Measurements from ENCODE around the gene UBE3B. TPM values are rescaled to one million over a fixed set of nuclear protein-coding genes. Genes with fewer than 3 reads are reported as not detected.
"Not testable (repeated sequence)": the region's sequence is repeated elsewhere in the genome, so short reads cannot be mapped to it uniquely, and the experiment has no call there.

Gene UBE3B
- total RNA-seq, 1 experiment from 2014 or later: 16.8 TPM

DNA sequence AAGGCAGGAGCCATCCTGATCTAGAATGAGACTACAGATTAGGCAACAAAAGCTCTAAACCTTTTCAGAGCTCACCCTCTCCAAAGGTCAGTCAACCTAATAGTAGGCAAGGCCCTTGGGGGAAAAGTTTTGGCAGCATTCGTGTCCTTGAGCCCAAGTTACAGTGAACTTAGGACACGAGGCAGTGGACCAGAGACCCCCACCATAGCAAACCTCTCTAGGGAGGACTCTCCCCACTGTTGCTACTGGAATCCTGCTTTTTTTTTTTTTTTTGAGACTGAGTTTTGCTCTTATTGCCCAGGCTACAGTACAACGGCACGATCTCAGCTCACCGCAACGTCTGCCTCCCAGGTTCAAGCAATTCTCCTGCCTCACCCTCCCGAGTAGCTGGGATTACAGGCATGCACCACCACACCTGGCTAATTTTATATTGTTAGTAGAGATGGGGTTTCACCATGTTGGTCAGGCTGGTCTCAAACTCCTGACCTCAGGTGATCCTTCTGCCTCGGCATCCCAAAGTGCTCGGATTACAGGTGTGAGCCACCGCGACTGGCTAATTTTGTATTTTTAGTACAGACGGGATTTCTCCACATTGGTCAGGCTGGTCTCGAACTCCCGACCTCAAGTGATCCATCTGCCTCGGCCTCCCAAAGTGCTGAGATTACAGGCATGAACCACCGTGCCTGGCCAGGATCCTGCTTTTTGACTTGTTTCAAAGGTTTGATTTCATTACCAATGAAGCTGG lies 3.7 kb upstream of the UBE3B start:
- not testable (repeated sequence) for DNase-seq (ENCODE audit: low spot score)

DNA sequence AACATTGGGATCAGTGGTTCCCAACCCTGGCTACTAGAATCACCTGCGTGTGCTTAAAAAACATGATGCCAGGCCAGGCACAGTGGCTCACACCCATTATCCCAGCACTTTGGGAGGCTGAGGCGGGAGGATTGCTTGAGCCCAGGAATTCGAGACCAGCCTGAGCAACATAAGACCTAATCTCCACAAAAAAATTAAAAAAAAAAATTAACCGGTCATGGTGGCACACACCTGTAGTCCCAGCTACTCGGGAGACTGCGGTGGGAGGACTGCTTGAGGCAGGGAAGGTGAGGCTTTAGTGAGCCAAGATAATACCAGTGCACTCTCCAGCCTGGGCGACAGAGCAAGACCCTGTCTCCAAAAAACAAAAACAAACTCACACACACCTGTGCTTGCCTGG lies 2.3 kb upstream of the UBE3B start:
- DNase-seq (ENCODE audit: low spot score): no peak

DNA sequence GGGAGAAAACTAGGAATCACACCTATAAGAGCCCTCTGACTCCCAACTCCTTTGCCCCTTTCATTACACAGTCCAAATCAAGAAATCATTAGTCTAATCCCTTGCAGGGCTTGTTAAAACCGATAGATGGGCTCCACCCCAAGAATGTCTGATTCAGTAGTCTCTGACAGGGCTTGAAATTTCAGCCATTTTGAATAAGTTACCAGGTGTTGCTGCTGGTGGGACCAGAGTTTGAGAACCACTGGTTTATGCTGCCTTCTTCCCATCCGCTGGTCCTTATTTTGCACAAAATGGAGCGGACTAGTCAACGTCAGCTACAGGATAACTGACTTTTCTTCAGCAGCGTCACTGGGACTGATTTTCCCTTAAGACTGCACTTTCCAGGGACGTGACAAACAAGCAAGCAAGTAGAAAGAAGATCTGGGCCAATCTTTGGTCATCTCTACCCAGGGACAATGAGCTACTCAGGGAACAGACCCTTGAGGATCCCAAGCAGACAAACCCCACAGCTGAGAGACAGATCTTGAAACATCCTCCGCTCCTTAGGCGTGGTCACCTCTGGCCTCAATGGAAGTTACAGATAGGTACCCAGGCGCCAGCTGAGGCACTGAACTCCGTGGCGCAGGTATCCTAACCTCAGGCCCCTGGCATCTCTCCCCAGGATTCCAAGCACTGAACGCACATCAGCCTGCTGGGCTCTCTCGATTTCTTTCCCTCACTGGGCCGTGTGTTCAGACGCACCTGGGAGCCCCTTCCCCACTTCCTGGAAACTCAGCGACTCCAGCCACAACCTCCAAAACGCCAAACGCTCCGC lies 1.2 kb upstream of the UBE3B start:
- DNase-seq (ENCODE audit: low spot score): no peak

DNA sequence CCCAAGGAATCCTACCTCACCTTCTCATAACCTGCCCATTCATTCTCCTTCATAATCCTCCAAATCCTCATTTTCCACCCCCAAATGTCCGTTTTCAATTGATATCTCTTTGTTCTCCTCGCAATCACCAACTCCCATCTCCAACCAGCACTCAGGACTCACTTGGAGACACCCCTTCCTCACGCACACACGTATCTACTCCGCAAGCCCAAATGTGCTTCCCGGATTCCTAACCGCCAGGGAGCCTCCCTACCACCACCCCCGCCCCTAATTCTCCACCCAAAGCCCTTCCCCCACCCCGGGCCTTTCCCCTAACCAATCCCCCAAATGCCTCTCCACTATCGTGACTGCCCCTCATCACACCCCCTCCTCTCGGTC lies 638 bp upstream of the UBE3B start:
- no peak for DNase-seq (ENCODE audit: low spot score)

DNA sequence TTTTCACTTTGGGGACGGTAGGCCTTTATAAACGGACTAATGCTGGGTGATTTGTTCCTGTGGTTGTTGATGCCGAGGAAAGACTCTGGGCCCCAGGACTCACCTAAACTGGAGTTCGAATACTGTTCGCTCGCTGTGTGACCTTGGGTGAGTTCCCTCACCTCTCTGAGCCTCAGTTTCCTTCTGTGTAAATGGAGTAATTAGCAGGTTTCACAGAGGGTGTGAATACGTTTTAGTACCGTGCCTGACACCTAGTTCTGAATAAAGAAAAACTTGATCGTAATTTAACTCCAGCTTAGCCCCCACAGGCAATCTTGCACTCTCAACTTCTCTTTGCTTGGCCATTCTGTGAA lies 505 bp downstream of the UBE3B start:
- no peak for DNase-seq (ENCODE audit: low spot score)

DNA sequence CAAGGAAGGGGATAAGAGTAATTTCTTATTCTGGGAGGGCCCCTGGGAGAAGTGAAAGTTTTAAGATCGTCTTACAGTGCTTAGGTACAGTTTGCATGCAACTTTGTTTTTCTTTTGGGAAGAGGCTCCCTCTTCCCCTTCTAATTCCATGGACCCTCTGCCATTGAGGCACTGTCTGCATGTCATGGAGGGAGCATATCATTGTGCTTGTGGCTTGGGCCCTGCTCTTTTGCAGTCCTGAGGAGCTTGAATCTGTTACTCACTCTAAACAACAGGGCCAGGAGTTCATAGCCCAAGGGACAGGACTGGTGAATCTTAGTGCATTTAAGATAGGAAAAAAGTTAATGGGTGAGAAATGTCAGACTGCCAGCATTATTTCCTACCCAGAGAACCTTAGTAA lies 2.3 kb downstream of the UBE3B start:
- DNase-seq (ENCODE audit: low spot score): no peak

DNA sequence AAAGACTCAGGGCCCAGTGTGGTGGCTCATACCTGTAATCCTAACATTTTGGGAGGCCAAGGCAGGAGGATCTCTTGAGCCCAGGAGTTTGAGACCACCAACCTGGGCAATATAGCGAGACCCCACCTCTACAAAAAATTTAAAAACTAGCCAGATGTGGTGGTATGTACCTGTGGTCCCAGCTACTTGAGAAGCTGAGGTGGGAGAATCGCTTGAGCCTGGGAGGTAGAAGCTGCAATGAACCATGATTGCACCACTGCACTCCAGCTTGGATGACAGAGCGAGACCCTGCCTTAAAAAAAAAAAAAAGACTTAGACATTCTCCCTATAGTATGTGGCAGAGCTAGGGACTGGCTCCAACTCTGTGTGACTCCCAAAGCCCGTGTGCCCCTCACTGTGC lies 2.9 kb downstream of the UBE3B start:
- no peak for DNase-seq (ENCODE audit: low spot score)

DNA sequence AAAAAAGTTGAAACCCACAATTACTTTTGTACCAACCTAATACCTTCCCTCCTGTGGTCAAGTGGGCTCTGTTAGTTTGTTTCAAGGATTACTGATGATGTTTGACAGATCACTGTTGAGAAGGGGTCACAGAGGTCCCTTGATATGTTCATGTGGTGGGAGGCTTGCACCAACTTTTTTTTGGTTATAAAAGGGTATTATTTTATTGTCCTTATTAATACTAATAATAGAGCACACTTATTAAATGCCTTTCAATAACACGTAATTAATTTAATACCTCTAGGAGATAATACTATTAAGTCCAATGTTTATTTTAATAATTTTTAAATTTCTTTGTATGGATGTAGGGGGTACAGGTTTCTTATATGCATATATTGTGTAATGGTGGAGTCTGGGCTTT lies 4.4 kb downstream of the UBE3B start:
- no peak for DNase-seq (ENCODE audit: low spot score)

DNA sequence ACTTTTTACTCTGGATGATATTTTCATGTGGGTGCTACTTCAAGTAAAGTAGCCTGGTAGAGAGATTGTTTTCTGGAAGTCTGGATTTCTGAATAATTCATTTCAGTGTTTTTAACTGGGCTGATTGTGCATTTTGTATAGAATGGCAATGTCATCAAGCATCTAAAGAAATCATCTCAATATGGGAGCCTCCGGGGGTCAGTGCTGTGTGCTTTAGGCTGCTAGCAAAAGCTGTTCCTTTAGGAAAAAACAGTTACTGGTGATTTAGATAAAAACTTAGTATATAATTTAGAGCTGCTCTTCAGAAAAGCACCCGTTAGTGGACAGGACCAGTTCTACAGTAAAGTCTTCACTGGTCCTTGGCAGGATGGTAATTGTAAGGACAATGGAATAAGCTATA lies 5.1 kb downstream of the UBE3B start:
- DNase-seq (ENCODE audit: low spot score): no peak

DNA sequence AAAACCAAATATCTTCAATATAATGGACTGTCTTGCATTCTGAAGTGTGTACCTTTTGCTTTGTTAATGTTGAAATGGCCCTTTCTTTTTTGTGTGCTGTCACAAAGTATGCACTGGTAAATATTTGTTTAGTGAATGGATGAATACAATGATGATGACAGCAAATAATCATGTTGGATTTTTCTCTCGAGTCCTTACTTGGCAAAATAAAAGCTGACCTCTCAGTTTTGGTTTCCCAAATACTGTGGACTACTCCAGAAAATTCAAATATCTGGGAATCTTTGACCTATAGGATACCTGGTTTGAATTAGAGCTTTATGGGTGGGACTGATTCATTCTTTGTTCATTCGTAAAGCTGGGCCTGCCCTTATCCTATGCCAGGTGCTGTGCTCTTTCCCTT lies 5.5 kb downstream of the UBE3B start:
- DNase-seq (ENCODE audit: low spot score): no peak

DNA sequence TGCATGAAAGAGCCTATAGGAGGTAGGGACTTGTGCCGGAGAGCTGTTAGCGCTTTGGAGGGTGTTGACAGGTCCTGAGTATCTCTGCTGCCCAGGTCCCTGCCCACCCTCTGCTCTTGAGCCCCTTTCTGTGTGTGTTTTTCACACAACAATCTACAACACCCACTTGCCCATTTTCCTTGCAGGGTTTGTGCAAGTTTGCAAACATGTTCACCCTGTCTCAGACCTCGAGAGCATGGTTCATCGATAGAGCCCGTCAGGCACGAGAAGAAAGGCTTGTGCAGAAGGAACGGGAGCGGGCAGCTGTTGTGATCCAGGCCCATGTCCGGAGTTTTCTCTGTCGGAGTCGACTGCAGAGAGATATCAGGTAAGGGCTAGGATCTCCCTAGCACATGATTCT lies 5.9 kb downstream of the UBE3B start:
- DNase-seq (ENCODE audit: low spot score): no peak

DNA sequence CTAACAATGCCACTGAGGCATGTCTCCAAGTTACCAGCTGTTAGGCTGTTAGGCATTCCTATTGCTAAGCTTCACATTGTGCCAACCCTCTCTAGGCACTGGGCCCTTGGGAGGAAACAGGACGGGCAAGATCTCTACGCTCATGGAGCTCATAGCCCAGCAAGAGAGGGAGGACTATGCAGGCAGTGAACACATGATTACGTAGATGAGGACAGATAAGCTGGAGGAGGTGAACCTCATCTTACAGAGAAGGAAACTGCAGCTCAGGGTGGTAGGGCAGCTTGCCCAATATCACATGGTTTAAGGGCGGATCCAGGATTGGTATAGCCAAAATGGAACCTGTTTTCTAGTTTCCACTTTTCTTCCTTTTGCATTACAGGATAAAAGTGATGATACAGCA lies 7.8 kb downstream of the UBE3B start:
- DNase-seq (ENCODE audit: low spot score): no peak

DNA sequence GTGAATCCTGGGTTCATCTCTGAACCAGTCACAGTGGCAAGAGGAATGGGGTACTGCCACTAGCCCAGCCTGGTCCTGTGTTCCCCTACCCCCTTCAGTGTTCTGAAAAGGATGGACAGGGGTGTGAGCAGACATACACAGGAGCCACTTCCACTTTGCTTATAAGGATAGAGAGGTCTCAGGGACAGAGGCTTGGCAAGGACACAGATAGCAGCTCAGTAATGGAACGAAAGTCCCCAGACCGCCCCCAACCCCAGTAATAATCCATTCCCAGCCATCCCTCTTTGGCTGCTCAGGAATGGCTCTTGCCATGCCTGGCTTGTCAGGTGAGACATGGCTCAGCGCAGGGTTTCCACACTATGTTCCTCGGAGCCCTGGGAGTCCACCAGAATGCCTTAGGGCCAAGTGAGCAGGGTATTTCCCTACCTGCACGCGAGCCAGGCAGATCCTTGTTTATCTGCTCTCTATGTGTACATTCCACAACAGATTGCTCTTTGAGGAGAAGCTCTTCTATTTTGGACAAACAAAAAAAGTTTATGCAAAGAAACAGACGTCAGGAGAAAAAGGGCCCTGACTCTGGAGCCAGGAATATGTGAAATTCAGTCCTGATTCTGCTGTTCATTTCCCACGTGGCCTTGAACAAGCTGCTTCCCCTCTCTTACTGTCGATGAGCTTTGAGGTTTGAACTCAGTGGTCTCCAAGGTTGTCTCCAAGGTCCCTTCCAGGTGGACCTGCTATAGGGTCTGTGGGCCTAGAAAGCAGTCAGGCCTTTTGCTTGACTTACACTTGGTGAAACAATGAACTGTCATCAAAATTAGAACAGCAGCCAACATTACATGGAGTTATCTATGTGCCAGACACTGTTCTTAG lies 10.0 kb downstream of the UBE3B start:
- DNase-seq (ENCODE audit: low spot score): no peak

DNA sequence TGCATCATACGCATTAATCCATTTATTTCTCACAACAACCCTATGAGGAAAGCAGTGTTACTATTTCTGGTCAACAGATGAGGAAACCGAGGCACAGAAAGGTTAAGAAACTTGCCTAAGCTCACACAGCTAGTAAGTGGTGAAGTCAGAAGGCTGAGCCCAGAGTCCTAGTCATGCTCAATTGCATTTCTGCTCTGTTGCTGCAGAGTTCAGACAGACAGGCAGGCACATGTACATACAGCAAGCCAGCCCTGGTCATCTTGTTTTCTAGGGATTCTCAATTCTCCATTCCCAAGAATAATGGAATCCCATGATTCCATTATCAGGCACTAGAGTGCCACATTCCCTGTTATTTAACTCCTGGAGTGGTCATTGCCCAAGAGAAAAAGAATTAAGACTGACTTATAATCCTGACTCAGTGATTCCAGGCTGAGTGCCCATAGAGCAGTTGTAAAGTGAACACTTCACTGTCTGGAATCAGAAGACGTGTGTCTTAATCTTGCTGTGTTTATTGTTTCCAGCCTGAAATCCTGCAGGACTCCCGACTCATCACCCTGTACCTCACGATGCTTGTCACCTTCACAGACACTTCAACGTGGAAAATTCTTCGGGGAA lies 10.7 kb downstream of the UBE3B start:
- no peak for DNase-seq (ENCODE audit: low spot score)

DNA sequence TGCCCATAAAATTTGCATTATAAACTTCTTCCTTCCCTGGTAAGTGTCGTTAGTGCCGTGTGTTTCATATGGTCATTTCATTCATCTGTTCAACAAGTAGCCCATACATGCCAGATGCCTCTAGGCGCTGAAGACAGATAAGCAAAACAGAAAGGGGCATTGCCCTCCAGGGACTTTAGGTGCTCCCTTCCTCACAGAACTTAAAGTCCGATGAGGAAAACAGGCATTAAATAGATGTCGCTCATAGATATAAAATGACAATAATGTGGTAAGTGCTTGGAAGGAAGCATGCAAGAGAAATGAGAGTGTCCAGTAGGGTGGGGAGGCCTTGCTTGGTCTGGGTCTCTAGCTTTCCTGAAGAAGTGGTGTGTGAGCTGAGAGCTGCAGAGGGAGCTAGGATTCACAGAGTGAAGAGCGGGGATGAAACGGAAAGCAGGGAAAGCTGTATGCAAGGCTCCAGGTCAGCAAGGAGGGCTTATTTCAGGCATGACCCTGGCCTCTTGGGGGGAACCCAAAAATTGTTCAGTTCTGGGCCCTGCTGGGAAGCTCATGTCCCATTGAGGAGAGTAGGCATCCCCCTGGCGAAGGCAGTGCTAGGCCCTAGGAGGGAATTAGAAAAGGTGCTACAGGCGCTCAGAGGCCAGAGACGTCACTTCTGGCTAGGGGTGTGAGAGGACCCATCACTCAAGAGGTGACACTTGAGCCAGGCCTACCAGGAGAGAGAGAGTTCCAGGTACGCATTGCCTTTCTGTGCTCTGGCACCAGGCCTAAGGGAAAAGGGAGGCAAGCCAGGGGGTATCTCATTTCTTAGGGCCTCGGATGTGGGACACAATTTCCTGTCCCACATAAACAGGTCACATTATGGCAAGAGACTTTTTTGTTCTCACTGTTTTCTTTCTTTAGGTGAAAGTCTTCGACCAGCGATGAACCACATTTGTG lies 11.9 kb downstream of the UBE3B start:
- no peak for DNase-seq (ENCODE audit: low spot score)

DNA sequence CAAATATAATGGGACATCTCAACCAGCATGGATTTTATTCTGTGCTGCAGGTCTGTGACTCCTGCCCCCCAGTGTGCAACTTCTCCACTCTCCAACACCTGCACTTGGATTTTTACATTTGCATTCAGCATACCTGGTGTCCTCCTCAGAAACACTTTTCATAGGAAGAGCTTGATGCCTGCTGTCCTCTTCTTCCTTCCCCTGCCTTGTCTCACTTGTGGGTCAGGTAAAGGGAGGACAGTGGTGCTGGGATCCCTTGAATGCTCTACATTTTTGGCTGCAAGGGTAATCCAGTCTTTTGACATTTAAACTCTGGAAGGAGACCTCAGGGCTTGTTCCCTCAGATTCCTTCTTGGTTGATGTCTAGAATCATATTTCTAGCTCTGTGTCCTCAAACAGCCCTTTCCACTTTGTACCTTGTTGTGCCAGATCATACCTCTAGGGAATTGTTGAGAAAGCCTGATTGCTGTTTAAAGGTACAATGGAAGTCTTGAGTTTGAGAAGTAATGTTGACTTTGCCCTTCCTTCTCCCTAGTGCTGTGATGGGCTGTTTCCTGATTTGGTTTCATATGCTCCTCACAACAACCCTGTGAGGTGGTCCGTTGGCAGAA lies 12.6 kb downstream of the UBE3B start:
- no peak for DNase-seq (ENCODE audit: low spot score)

DNA sequence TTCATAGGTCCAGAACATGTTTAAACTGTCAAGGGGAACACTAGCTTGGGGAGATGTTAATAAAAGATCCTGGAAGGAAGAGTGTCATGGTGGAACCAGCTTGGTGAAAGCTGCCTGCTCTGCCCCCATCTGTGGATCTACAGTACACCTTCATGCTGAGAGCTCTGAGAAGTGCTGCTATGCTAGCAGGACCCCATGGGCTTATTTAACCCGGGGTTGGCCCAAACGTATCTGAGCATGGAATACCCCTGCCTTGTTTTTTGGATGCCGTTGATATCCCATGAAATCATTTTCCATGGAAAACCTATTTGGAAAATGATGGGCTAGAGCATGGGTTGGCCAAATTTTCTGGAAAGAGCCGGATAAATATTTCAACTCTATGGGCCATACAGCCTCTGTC lies 14.2 kb downstream of the UBE3B start:
- no peak for DNase-seq (ENCODE audit: low spot score)

DNA sequence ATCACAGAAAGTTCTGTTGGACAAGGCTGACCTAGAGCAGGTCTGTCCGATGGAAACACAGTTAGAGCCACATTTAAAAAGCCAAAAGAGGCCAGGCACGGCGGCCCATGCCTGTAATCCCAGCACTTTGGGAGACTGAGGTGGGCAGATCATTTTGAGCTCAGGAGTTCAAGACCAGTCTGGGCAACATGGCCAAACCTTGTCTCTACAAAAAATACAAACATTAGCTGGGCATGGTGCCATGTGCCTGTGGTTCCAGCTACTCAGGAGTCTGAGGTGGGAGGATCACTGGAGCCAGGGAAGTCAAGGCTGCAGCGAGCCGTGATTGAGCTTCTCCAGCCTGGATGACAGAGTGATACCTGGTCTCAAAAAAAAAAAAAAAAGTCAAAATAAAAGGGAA lies 14.9 kb downstream of the UBE3B start:
- DNase-seq (ENCODE audit: low spot score): no peak

DNA sequence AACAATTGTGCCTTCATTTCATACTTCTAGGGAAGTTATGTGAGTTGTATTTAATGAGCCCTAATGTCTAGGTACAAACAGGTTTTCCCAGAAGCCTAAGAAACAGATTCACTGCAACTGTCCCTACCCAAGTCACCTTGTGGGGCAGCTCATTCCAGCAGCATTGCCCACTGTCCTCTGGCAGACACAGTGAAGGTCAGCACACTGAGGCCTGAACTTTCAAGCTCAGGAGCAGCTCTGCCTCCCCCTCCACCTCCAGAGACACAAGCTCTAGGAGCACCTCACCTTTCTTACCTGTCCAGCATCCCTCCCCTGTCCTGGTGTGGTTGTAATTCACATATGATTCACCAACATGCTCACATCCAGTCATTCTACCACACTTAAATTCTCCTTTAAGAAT lies 15.7 kb downstream of the UBE3B start:
- no peak for DNase-seq (ENCODE audit: low spot score)

DNA sequence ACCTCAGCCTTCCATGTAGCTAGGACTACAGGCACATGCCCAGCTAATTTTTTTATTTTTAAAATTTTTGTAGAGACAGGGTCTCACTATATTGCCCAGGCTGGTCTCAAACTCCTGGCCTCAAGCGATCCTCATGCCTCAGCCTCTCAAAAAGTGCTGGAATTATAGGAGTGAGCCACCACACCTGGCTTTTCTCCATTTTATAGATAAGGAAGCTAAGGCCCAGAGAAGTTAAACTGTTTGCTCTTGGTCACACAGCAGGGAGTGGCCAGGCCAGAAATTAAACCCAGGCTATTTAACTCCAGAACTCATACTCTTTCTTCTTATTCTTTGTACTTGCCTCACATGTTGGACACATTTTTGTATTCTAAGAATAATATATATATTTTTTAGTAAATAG lies 16.5 kb downstream of the UBE3B start:
- no peak for DNase-seq (ENCODE audit: low spot score)
